RWPE2 (cell line): ENCODE results near the gene NCF4.

ENCODE experiments used
- ATAC-seq: fragments of 200-7000 bp; cut with Tn5 transposase; 3 replicates; pipeline ENCODE4 v1.9.1; 2021; ENCODE audit warnings: low read depth
- DNase-seq: peaks from one replicate; pipeline ENCODE4 v3.0.0-alpha.2; 2020; ENCODE audit warnings: low spot score
- H3K27ac ChIP-seq: fragments of 450-650 bp; 2 replicates; pipeline ENCODE4 v1.5.1; 2017; ENCODE audit warnings: mild to moderate bottlenecking; ENCODE audit not compliant: poor library complexity, severe bottlenecking
- H3K27me3 ChIP-seq: fragments of 250-450 bp; sonication (Bioruptor Pico); 2 replicates; pipeline ENCODE4 v1.5.1; 2021; ENCODE audit warnings: mild to moderate bottlenecking, moderate library complexity; ENCODE audit not compliant: insufficient read depth, poor library complexity, severe bottlenecking
- H3K36me3 ChIP-seq: fragments of 250-450 bp; sonication (Bioruptor Pico); 2 replicates; pipeline ENCODE4 v1.5.1; 2020; ENCODE audit warnings: low read depth, mild to moderate bottlenecking, moderate library complexity
- H3K4me1 ChIP-seq: fragments of 250-450 bp; sonication (Bioruptor Pico); 2 replicates; pipeline ENCODE4 v1.5.1; 2021; ENCODE audit warnings: mild to moderate bottlenecking, moderate library complexity; ENCODE audit not compliant: insufficient read depth, poor library complexity, severe bottlenecking
- H3K4me3 ChIP-seq: fragments of 250-450 bp; sonication (Bioruptor Pico); 2 replicates; pipeline ENCODE4 v1.5.1; 2021; ENCODE audit warnings: mild to moderate bottlenecking, moderate library complexity; ENCODE audit not compliant: severe bottlenecking
- H3K9me3 ChIP-seq: fragments of 250-450 bp; sonication (Bioruptor Pico); 2 replicates; pipeline ENCODE4 v1.5.1; 2021; ENCODE audit warnings: mild to moderate bottlenecking, moderate library complexity; ENCODE audit not compliant: severe bottlenecking
- CTCF ChIP-seq: fragments of 450-650 bp; IDR thresholded peaks from one replicate; pipeline ENCODE4 v1.5.1; 2017; ENCODE audit warnings: mild to moderate bottlenecking, moderate library complexity; ENCODE audit not compliant: poor library complexity, severe bottlenecking

Gene NCF4

GRCh38 chr22:36918586-36919284, 57.9 kb downstream of the NCF4 start:
- H3K36me3 ChIP-seq = no peaks in the 10 kb centered on the region
- ATAC-seq (no peak), DNase-seq (no peak)
- no peaks in the 10 kb centered on the region for H3K9me3 ChIP-seq
- no peaks in the 10 kb centered on the region for H3K4me1 ChIP-seq
- no peak overlapping the region for H3K27ac ChIP-seq
- TF ChIP-seq CTCF = no peak
- no peak overlapping the region for H3K4me3 ChIP-seq
- H3K27me3 ChIP-seq = no peaks in the 10 kb centered on the region

GRCh38 chr22:36921309-36922104, 60.7 kb downstream of the NCF4 start:
- no peaks in the 10 kb centered on the region for H3K36me3 ChIP-seq
- TF ChIP-seq CTCF = no peak
- no peak overlapping the region for H3K27ac ChIP-seq
- no peaks in the 10 kb centered on the region for H3K27me3 ChIP-seq
- ATAC-seq (no peak), DNase-seq (no peak)
- H3K4me3 ChIP-seq = no peak overlapping the region
- H3K9me3 ChIP-seq = no peaks in the 10 kb centered on the region
- H3K4me1 ChIP-seq = no peaks in the 10 kb centered on the region

GRCh38 chr22:36922105-36922608, 61.4 kb downstream of the NCF4 start:
- no peaks in the 10 kb centered on the region for H3K4me1 ChIP-seq
- ATAC-seq (0 out of 3 replicates have a peak, but pooled peaks have one; percentile 23), DNase-seq (no peak)
- no peaks in the 10 kb centered on the region for H3K9me3 ChIP-seq
- no peak overlapping the region for H3K27ac ChIP-seq
- TF ChIP-seq CTCF = no peak
- no peaks in the 10 kb centered on the region for H3K36me3 ChIP-seq
- no peak overlapping the region for H3K4me3 ChIP-seq
- H3K27me3 ChIP-seq = no peaks in the 10 kb centered on the region

GRCh38 chr22:36922711-36923110, 61.9 kb downstream of the NCF4 start:
- Histone ChIP-seq H3K4me1 (no peaks in the 10 kb centered on the region), H3K9me3 (no peaks in the 10 kb centered on the region), H3K27ac (no peak overlapping the region), H3K27me3 (no peaks in the 10 kb centered on the region), H3K36me3 (no peaks in the 10 kb centered on the region), H3K4me3 (no peak overlapping the region)
- ATAC-seq (no peak), DNase-seq (no peak)
- no peak for TF ChIP-seq CTCF
